Prostate gland (tissue), 2 donors: Measurements from ENCODE around the gene GSTM1. TPM values are rescaled to one million over a fixed set of nuclear protein-coding genes. Genes with fewer than 3 reads are reported as not detected.
"Not testable (repeated sequence)": the region's sequence is repeated elsewhere in the genome, so short reads cannot be mapped to it uniquely, and the experiment has no call there.

Experiments used
- DNase-seq: peaks from one replicate; pipeline ENCODE4 v3.0.0-alpha.2; 2019; ENCODE audit warnings: low spot score
- H3K27ac ChIP-seq, 2 donors: fragments of 200-600 bp; sonication (generic); 2 replicates each; pipeline ENCODE4 v1.5.1; 2017 to 2019
- H3K27me3 ChIP-seq: fragments of 200-600 bp; sonication (generic); replicated peaks from 2 replicates; pipeline ENCODE4 v1.5.1; 2019; ENCODE audit not compliant: insufficient read depth
- H3K36me3 ChIP-seq, 2 donors: fragments of 200-600 bp; sonication (generic); 1 replicate in 1 of 2; 2 replicates in 1 of 2; pipeline versions ENCODE4 v1.5.1 to v1.8.1; 2017 to 2019
- H3K4me1 ChIP-seq: fragments of 200-600 bp; sonication (generic); replicated peaks from 2 replicates; pipeline ENCODE4 v1.5.1; 2019
- H3K4me3 ChIP-seq, 2 donors: fragments of 200-600 bp; sonication (generic); 2 replicates each; pipeline ENCODE4 v1.5.1; 2017 to 2019
- H3K9me3 ChIP-seq: fragments of 200-600 bp; sonication (generic); 2 replicates; pipeline ENCODE4 v1.5.1; 2017
- POLR2A ChIP-seq: fragments of 450-650 bp; IDR thresholded peaks from one replicate; pipeline ENCODE4 v1.6.1; 2016; ENCODE audit warnings: antibody characterized with exemption, mild to moderate bottlenecking
- POLR2AphosphoS5 ChIP-seq: sonication (generic); formaldehyde crosslinking; IDR thresholded peaks from one replicate; pipeline ENCODE4 v1.6.1; 2017; ENCODE audit warnings: antibody characterized with exemption
- WGBS: methylation state at CpG from one replicate; pipeline ENCODE4 v1.1.5; 2018; 5-methylcytosine and 5-hydroxymethylcytosine counted together
- intact Hi-C: fragments of 100-400 bp; cut with DNase I; formaldehyde crosslinking; loops from one replicate; pipeline ENCODE4 v1.14.2; 2022
- total RNA-seq, 2 donors: library from RNA; depleted of rRNA; stranded (reverse); fragments of >200 nt; gene quantifications; one replicate each; pipeline ENCODE4 v1.1.0, GENCODE V29; 2016
- TF ChIP-seq, protein P1 (sequence below), 4 experiments: fragments of 200-600 bp in 2 of 4; fragments of 450-650 bp in 2 of 4; sonication (generic) in 2 of 4; IDR thresholded peaks; 1 replicate in 3 of 4; 2 replicates in 1 of 4; pipeline ENCODE4 v1.5.1; 2016 to 2019; ENCODE audit warnings: antibody characterized with exemption in 4 of 4, mild to moderate bottlenecking in 2 of 4, moderate library complexity in 2 of 4

GSTM1 gene
- total RNA-seq, 2 donors from 2014 or later, result not detected

DNA sequence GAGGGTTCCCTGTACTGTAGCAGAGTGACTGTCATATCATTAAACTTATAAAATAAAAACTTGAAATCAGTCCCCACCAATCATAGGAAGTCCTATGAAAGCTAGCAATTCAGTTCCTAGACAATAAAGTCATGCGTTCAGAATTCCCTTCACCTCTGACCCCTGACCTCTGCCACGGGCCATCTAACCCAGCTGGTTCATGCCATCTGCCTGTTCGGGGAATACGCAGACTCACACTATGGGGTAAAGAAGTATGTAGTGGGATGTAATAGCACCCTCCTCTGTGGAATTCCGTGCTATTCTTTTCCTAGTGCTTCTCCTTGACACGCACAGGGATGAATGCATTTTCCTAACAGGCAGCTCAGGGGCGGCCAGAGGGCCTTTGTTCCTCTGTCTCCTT is 29.6 kb upstream of the GSTM1 start:
- no peak for TF ChIP-seq POLR2A
- TF ChIP-seq, protein P1, sequence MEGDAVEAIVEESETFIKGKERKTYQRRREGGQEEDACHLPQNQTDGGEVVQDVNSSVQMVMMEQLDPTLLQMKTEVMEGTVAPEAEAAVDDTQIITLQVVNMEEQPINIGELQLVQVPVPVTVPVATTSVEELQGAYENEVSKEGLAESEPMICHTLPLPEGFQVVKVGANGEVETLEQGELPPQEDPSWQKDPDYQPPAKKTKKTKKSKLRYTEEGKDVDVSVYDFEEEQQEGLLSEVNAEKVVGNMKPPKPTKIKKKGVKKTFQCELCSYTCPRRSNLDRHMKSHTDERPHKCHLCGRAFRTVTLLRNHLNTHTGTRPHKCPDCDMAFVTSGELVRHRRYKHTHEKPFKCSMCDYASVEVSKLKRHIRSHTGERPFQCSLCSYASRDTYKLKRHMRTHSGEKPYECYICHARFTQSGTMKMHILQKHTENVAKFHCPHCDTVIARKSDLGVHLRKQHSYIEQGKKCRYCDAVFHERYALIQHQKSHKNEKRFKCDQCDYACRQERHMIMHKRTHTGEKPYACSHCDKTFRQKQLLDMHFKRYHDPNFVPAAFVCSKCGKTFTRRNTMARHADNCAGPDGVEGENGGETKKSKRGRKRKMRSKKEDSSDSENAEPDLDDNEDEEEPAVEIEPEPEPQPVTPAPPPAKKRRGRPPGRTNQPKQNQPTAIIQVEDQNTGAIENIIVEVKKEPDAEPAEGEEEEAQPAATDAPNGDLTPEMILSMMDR (IDR thresholded peaks at IDR 0.05), result no peak
- TF ChIP-seq POLR2AphosphoS5, result no peak
- H3K27me3 ChIP-seq, result no peaks in the 10 kb centered on the region
- H3K4me1 ChIP-seq, result no peaks in the 10 kb centered on the region
- no peak overlapping the region for H3K27ac ChIP-seq
- no peak for DNase-seq
- H3K9me3 ChIP-seq, result no peaks in the 10 kb centered on the region
- intact Hi-C loops, result no loop called here
- WGBS, result 73% methylated on average over 7 of the region's 7 CpGs
- H3K36me3 ChIP-seq, result peaks cover 0 to 4% of the 10 kb centered on the region in 2 donors
- no peak overlapping the region for H3K4me3 ChIP-seq

DNA sequence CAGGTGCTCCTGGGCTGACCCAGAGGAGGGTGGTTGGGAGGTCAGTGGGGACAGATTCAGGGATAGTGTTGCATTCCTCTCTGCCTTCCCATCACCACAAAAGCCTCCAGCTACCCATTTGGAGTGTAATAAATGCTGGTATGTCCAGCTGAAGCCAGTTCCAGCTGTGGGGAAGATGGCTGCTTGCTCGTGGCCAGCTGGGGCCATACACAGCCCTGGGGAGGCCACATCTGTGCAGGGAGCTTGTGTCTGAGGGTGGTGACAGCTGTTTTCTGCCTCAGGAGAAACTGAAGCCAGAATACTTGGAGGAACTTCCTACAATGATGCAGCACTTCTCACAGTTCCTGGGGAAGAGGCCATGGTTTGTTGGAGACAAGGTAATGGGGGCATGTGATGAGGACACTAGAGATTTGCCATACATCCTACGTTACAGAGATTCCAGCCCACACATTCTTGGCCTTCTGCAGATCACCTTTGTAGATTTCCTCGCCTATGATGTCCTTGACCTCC is 29.0 kb upstream of the GSTM1 start:
- TF ChIP-seq, protein P1 (IDR thresholded peaks at IDR 0.05), result no peak
- TF ChIP-seq POLR2A (no peak), POLR2AphosphoS5 (no peak)
- H3K27me3 ChIP-seq, result no peaks in the 10 kb centered on the region
- H3K4me1 ChIP-seq, result no peaks in the 10 kb centered on the region
- no peak overlapping the region for H3K4me3 ChIP-seq
- intact Hi-C loops, result no loop called here
- 42% methylated on average over 3 of the region's 3 CpGs for WGBS
- H3K36me3 ChIP-seq, result peaks cover 0 to 4% of the 10 kb centered on the region in 2 donors
- no peaks in the 10 kb centered on the region for H3K9me3 ChIP-seq
- H3K27ac ChIP-seq, result no peak overlapping the region
- no peak for DNase-seq

DNA sequence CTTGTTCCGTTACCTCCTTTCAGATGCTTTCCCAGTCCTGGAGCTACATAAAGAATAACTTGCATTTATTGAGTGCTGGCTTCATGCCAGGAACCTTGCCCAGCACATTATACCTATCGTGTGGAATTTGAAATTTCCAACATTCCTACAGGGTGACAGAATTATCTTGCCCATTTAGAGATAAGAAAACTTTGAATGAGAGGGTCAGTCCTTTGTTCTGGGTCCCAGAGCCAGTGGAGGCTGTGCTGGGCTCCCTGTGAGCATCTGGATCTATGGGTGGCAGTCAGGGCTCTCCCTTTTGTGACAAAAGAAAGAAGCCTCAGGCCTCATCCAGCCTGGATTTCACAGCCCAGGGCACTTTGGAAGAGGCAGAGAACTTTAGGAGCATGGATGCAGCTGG is 28.5 kb upstream of the GSTM1 start:
- peaks cover 0 to 4% of the 10 kb centered on the region in 2 donors for H3K36me3 ChIP-seq
- H3K9me3 ChIP-seq, result no peaks in the 10 kb centered on the region
- no peak for DNase-seq
- H3K4me1 ChIP-seq, result no peaks in the 10 kb centered on the region
- no peak overlapping the region for H3K27ac ChIP-seq
- no peak overlapping the region for H3K4me3 ChIP-seq
- intact Hi-C loops, result no loop called here
- H3K27me3 ChIP-seq, result no peaks in the 10 kb centered on the region
- TF ChIP-seq, protein P1 (IDR thresholded peaks at IDR 0.05), result no peak
- no peak for TF ChIP-seq POLR2A
- no peak for TF ChIP-seq POLR2AphosphoS5
- WGBS, result 46% methylated on average over 2 of the region's 2 CpGs

DNA sequence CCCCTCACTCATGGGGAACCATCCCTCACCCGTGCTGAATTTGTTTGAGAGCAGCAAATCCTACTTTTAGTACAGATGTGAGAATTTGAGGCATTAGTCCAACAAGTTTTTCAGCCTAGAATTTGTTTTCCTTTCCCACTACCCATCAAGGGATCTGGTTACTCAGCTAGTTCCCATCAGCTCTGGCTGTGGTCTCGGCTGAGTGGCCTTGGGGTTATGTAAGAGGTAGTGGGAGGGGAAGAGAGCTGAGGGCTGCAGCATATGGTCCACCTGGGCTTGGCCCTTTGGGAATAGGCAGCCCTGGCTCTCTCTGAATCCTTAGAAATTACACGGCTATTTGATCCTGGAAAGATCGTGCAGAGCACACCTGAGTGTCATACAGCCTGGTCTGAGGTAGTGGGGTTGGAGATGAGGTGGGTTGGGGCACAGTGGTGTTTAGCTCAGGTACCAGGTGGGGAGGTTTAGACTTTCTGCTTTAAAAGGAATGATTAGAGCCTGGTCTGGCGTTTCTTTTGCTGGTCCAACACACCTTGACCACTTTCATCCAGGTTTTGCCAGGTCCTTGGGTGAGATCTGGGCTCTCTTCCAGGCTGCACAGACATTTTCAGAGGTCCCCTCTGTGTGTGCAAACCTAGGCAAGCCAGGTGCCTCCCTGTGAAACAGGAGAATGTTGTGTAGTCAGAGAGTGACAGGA is 27.5 kb upstream of the GSTM1 start:
- no peaks in the 10 kb centered on the region for H3K4me1 ChIP-seq
- no peak overlapping the region for H3K4me3 ChIP-seq
- no peak overlapping the region for H3K27ac ChIP-seq
- peaks cover 0 to 4% of the 10 kb centered on the region in 2 donors for H3K36me3 ChIP-seq
- H3K9me3 ChIP-seq, result no peaks in the 10 kb centered on the region
- TF ChIP-seq POLR2A (no peak), POLR2AphosphoS5 (no peak)
- TF ChIP-seq, protein P1 (IDR thresholded peaks at IDR 0.05), result no peak
- WGBS, result 63% methylated on average over 5 of the region's 5 CpGs
- no peak for DNase-seq
- H3K27me3 ChIP-seq, result no peaks in the 10 kb centered on the region
- intact Hi-C loops, result no loop called here

DNA sequence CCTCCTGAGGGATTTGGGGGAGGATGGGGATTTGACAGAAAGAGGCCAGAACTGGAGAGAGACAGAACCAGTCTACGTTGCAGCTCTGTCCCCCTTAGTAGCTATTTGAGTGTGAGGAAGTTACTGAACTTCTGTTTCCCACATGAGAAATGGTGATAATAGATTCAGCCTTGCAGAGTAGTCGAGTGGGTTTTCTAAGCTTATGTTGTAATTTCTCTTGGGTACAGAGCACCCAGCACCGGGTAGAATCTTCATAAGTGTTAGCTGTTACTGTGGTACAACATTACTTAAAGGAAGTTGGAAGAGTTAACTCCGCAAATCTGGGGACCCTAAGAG is 27.0 kb upstream of the GSTM1 start:
- H3K9me3 ChIP-seq, H3K4me1 ChIP-seq, H3K27ac ChIP-seq, DNase-seq, H3K4me3 ChIP-seq, intact Hi-C loops, H3K27me3 ChIP-seq, H3K36me3 ChIP-seq: not testable (repeated sequence)
- WGBS, result 54% methylated on average over 4 of the region's 4 CpGs
